ENCODE results near the gene UBE2D3. TPM values are rescaled to one million over a fixed set of nuclear protein-coding genes. Genes with fewer than 3 reads are reported as not detected.

Gene UBE2D3
- total RNA-seq, 1 donor from 2014 or later, result 347 TPM

GRCh38 chr4:102772738-102773340 lies 54.5 kb downstream of the UBE2D3 start:
- Histone ChIP-seq H3K4me1 (no peaks in the 10 kb centered on the region), H3K27me3 (no peaks in the 10 kb centered on the region), H3K9me3 (no peaks in the 10 kb centered on the region), H3K4me3 (no peak overlapping the region), H3K36me3 (no peaks in the 10 kb centered on the region), H3K27ac (no peak overlapping the region)
- DNase-seq (ENCODE audit: extremely low spot score in 2 of 2), result no peak
- TF ChIP-seq CTCF (IDR thresholded peaks at IDR 0.05) (no peak), POLR2AphosphoS5 (IDR thresholded peaks at IDR 0.05; ENCODE audit: insufficient read depth in 1 of 2, low read depth in 1 of 2) (no peak), POLR2A (IDR thresholded peaks at IDR 0.05) (no peak)
- intact Hi-C loops (cut with DNase I), result no loop called here

GRCh38 chr4:102764901-102765300 lies 62.5 kb downstream of the UBE2D3 start:
- Histone ChIP-seq H3K4me3 (no peak overlapping the region), H3K36me3 (no peaks in the 10 kb centered on the region), H3K4me1 (peaks cover 12% of the 10 kb centered on the region), H3K27me3 (no peaks in the 10 kb centered on the region), H3K9me3 (no peaks in the 10 kb centered on the region), H3K27ac (no peak overlapping the region)
- no peak for TF ChIP-seq CTCF (IDR thresholded peaks at IDR 0.05)
- TF ChIP-seq POLR2A (IDR thresholded peaks at IDR 0.05), result no peak
- TF ChIP-seq POLR2AphosphoS5 (IDR thresholded peaks at IDR 0.05; ENCODE audit: insufficient read depth in 1 of 2, low read depth in 1 of 2), result no peak
- DNase-seq (ENCODE audit: extremely low spot score in 2 of 2), result no peak
- intact Hi-C loops (cut with DNase I), result loop anchor here (10.0 kb wide), 2 partner anchors 60 to 1070 kb away; partner anchors contain the start of gene UBE2D3

GRCh38 chr4:102761906-102762305 lies 65.4 kb downstream of the UBE2D3 start:
- Histone ChIP-seq H3K4me3 (peak overlapping the region; percentile 83 to 91), H3K27me3 (no peaks in the 10 kb centered on the region), H3K36me3 (no peaks in the 10 kb centered on the region), H3K27ac (peak overlapping the region; percentile 85), H3K9me3 (no peaks in the 10 kb centered on the region), H3K4me1 (peaks cover 22% of the 10 kb centered on the region)
- TF ChIP-seq POLR2AphosphoS5 (IDR thresholded peaks at IDR 0.05; ENCODE audit: insufficient read depth in 1 of 2, low read depth in 1 of 2), result no peak
- no peak for TF ChIP-seq POLR2A (IDR thresholded peaks at IDR 0.05)
- no peak for TF ChIP-seq CTCF (IDR thresholded peaks at IDR 0.05)
- DNase-seq (ENCODE audit: extremely low spot score in 2 of 2), result no peak
- intact Hi-C loops (cut with DNase I), result loop anchor here (10.0 kb wide), 2 partner anchors 63 to 1067 kb away; partner anchors contain the start of gene UBE2D3

GRCh38 chr4:102761296-102761701 lies 66.1 kb downstream of the UBE2D3 start:
- Histone ChIP-seq H3K4me3 (peak overlapping the region; percentile 83 to 91), H3K36me3 (no peaks in the 10 kb centered on the region), H3K4me1 (peaks cover 22% of the 10 kb centered on the region), H3K27ac (peak overlapping the region; percentile 85), H3K9me3 (no peaks in the 10 kb centered on the region), H3K27me3 (no peaks in the 10 kb centered on the region)
- intact Hi-C loops (cut with DNase I), result loop anchor here (10.0 kb wide), 2 partner anchors 64 to 1066 kb away; partner anchors contain the start of gene UBE2D3
- TF ChIP-seq POLR2A (IDR thresholded peaks at IDR 0.05), result no peak
- no peak for TF ChIP-seq CTCF (IDR thresholded peaks at IDR 0.05)
- TF ChIP-seq POLR2AphosphoS5 (IDR thresholded peaks at IDR 0.05; ENCODE audit: insufficient read depth in 1 of 2, low read depth in 1 of 2), result no peak
- no peak for DNase-seq (ENCODE audit: extremely low spot score in 2 of 2)

GRCh38 chr4:102760645-102761295 lies 66.6 kb downstream of the UBE2D3 start, which contains the start of gene MANBA:
MANBA (minus strand) TSS chr4:102760968; CDS start chr4:102760894, 74 bp downstream.
- no peaks in the 10 kb centered on the region for H3K9me3 ChIP-seq
- no peaks in the 10 kb centered on the region for H3K27me3 ChIP-seq
- intact Hi-C loops (cut with DNase I), result loop anchor here (10.0 kb wide), 2 partner anchors 64 to 1066 kb away; partner anchors contain the start of gene UBE2D3
- H3K27ac ChIP-seq, result peak within 1 kb of the TSS; percentile 85
- H3K4me1 ChIP-seq, result peaks cover 22% of the 10 kb centered on the region
- TF ChIP-seq POLR2A (IDR thresholded peaks at IDR 0.05) (peak in 1 of 2 donors; percentile 63), POLR2AphosphoS5 (IDR thresholded peaks at IDR 0.05; ENCODE audit: insufficient read depth in 1 of 2, low read depth in 1 of 2) (peak; percentile 84 to 94), CTCF (IDR thresholded peaks at IDR 0.05) (no peak)
- no peak for DNase-seq (ENCODE audit: extremely low spot score in 2 of 2)
- no peaks in the 10 kb centered on the region for H3K36me3 ChIP-seq
- H3K4me3 ChIP-seq, result peak within 1 kb of the TSS; percentile 83 to 91

Data from vagina (tissue), 2 donors.